Rectal smooth muscle tissue (tissue), 1 donor: ENCODE results near the gene TBC1D22A.

Source experiments
- H3K27ac ChIP-seq: one replicate; pipeline ENCODE4 v1.7.0; 2013; ENCODE audit warnings: low read depth, low read length, inconsistent platforms
- H3K27me3 ChIP-seq: one replicate; pipeline ENCODE4 v1.7.0; 2013; ENCODE audit warnings: low read length; ENCODE audit not compliant: control insufficient read depth, insufficient read depth
- H3K36me3 ChIP-seq: one replicate; pipeline ENCODE4 v1.7.0; 2013; ENCODE audit warnings: low read length; ENCODE audit not compliant: control insufficient read depth, insufficient read depth
- H3K4me1 ChIP-seq: one replicate; pipeline ENCODE4 v1.7.0; 2013; ENCODE audit warnings: low read length; ENCODE audit not compliant: control insufficient read depth, insufficient read depth
- H3K4me3 ChIP-seq: one replicate; pipeline ENCODE4 v1.7.0; 2013; ENCODE audit warnings: low read length
- H3K9ac ChIP-seq: one replicate; pipeline ENCODE4 v1.7.0; 2013; ENCODE audit warnings: low read length

Gene TBC1D22A

DNA sequence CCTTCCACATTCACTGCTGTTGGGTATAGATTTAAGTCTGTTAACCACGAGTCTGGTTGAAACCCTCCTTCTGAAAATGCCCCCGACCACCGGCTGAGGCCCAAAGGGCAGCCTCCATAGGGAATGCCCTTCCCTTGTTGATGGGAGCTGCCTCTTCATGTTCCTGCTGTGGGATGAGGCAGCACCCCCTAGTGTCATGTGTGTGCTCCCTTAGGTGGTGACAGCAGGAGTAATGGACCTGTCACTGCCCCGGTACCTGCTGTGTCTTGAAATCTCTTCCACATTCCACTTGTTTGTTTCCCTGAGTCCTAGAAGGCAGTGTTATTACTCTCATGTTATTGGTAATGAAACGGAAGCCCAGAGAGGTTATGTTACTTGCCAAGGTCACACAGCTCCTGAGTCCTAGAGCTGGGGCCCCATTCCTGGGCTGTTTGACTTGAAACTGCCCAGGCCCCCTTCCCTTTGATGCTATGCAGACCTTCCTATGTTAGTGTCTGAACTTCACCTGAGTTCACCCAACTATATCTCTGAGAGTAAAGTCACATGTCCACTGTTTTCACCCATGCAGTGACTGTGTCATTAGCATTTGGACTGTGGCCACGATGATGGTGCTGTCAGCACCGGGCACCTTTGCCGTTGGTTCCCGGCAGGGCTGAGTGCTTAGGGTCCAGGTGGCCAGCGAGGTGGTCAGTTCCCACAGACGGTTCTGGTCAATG lies 234.3 kb downstream of the TBC1D22A start:
- peaks cover 6% of the 10 kb centered on the region for H3K36me3 ChIP-seq
- no peak overlapping the region for H3K4me3 ChIP-seq
- H3K9ac ChIP-seq, result no peak overlapping the region
- H3K27ac ChIP-seq, result no peak overlapping the region
- no peaks in the 10 kb centered on the region for H3K4me1 ChIP-seq
- H3K27me3 ChIP-seq, result no peaks in the 10 kb centered on the region

DNA sequence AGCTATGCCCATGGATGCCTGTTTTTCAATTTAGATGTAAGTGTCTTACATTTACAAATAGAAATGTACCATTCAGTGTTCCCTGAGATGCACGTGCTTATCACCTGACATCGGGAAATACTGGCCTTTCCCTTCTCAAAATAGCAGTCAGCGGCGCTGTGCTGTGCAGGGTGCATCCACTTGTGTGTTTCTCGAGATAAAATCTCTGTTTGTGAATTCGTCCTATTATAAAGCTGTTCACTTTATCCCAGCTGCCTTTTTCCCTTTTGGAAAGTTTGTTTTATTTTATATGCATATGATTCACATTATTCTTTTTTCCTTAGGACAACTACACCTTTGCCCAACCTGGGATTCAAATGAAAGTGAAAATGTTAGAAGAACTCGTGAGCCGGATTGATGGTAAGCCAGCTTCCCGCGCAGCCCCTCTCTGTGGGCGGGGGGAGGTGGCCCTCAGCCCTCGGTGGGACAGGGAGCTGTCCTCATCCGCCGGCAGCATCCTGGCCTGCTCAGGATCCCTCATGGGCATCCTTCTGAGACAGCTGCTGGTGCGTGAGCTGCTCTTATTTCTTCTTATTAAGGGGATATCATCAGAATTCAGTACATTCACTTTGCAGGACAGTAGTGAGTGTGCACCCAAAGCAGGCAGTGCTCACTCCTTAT lies 235.0 kb downstream of the TBC1D22A start:
- no peaks in the 10 kb centered on the region for H3K4me1 ChIP-seq
- no peak overlapping the region for H3K4me3 ChIP-seq
- H3K9ac ChIP-seq, result no peak overlapping the region
- peaks cover 4% of the 10 kb centered on the region for H3K36me3 ChIP-seq
- no peaks in the 10 kb centered on the region for H3K27me3 ChIP-seq
- H3K27ac ChIP-seq, result no peak overlapping the region

DNA sequence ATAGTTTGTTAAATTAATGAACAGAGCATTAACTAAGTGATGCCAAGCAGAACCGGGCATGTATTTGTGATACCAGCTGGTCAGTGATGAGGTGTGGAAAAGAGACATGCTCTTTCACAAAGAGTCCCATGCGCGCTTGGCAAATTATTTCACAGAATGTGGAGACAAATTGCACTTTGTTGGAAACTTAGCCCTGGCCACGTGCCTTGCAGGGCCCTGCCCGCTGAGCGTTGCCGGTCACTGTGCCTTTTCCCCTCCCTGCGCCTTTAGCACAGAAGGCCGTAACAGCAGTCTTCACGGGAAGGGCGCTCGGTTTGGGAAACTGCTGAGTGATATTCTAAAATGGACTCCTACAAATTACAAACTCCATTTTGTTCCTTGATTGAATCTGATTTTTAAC lies 235.9 kb downstream of the TBC1D22A start:
- H3K9ac ChIP-seq, result no peak overlapping the region
- no peaks in the 10 kb centered on the region for H3K4me1 ChIP-seq
- H3K27me3 ChIP-seq, result no peaks in the 10 kb centered on the region
- no peak overlapping the region for H3K4me3 ChIP-seq
- H3K27ac ChIP-seq, result no peak overlapping the region
- H3K36me3 ChIP-seq, result peaks cover 4% of the 10 kb centered on the region

DNA sequence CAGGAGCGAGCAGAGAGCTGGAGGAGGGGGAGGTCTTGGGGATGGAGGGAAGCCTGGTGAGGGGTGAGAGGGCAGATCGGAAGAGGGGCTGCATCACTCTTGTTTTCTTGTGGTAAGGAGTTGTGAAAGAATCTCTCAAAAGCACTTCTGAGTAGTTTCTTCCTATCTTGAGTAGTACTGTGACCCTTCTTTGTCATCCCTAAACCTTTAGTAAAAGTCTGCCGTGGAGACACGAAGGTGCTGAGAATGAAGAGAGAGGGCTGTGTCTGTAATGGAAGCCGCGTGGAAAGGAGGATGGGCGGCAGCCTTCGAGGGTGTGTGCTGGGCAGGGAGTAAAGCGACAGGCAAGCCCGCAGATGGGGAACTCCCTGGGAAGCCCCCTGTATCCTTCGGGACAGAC lies 237.8 kb downstream of the TBC1D22A start:
- no peak overlapping the region for H3K9ac ChIP-seq
- H3K4me1 ChIP-seq, result no peaks in the 10 kb centered on the region
- H3K27ac ChIP-seq, result no peak overlapping the region
- H3K27me3 ChIP-seq, result no peaks in the 10 kb centered on the region
- H3K4me3 ChIP-seq, result no peak overlapping the region
- H3K36me3 ChIP-seq, result peaks cover 4% of the 10 kb centered on the region

DNA sequence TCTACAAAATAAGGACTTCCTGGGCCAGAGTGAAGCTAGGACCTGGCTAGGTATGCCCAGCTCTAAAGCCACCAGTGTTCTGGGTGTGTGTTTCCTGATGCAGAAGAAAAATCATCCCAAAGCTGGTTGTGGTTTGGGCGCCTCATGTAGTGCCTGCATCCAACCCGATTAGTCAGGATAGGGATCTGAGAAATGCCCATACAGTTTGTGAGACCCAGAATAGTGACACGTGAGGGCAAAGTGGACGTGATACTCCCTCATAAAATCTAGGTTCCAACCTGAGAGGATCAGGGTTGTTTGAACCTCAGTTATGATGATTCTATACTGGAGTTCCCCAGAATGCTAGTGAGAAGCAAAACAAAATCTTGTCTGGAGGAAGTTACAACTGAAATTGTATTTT lies 238.4 kb downstream of the TBC1D22A start:
- Histone ChIP-seq H3K4me3 (no peak overlapping the region), H3K27me3 (no peaks in the 10 kb centered on the region), H3K9ac (no peak overlapping the region), H3K4me1 (no peaks in the 10 kb centered on the region), H3K27ac (no peak overlapping the region), H3K36me3 (peaks cover 4% of the 10 kb centered on the region)

DNA sequence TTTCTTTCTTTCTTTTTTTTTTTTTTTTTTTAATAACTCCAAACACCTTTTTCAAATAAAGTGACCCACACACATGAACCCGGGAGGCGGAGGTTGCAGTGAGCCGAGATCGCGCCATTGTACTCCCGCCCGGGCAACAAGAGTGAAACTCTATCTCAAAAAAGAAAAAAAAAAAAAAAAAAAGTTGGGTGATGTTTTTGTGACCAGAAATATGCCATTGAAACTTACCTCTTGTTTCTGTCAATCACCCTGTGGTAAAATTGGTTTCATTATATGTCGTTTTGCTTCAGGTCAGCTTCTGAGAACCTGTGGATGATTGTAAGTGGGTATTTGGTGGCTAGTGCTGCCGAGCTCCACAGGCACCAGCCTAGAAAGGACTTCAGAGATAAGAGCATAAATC lies 238.8 kb downstream of the TBC1D22A start:
- no peaks in the 10 kb centered on the region for H3K4me1 ChIP-seq
- no peak overlapping the region for H3K27ac ChIP-seq
- H3K27me3 ChIP-seq, result no peaks in the 10 kb centered on the region
- H3K36me3 ChIP-seq, result peaks cover 4% of the 10 kb centered on the region
- no peak overlapping the region for H3K9ac ChIP-seq
- H3K4me3 ChIP-seq, result no peak overlapping the region

DNA sequence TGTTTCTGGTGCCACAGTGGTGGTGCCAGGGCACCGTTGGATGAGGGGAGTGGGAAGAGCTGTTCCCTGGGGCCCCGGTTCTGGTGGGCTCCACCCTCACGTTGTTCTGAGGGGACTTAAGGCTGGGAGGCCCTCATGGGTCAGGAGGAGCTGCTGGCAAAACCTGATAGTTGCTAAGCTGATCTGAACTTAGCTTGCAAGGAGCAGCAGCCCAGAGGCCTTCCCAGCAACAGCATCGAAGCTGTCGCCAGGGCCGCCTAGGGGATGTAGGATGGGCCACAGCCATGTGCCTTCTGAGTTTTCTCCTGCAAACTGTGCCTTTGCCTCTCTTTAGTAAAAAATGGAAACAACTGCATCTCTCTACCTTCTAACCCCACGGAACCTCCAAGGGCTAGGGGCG lies 240.2 kb downstream of the TBC1D22A start:
- H3K27me3 ChIP-seq, result no peaks in the 10 kb centered on the region
- peaks cover 4% of the 10 kb centered on the region for H3K36me3 ChIP-seq
- no peak overlapping the region for H3K27ac ChIP-seq
- no peak overlapping the region for H3K4me3 ChIP-seq
- H3K9ac ChIP-seq, result no peak overlapping the region
- no peaks in the 10 kb centered on the region for H3K4me1 ChIP-seq

DNA sequence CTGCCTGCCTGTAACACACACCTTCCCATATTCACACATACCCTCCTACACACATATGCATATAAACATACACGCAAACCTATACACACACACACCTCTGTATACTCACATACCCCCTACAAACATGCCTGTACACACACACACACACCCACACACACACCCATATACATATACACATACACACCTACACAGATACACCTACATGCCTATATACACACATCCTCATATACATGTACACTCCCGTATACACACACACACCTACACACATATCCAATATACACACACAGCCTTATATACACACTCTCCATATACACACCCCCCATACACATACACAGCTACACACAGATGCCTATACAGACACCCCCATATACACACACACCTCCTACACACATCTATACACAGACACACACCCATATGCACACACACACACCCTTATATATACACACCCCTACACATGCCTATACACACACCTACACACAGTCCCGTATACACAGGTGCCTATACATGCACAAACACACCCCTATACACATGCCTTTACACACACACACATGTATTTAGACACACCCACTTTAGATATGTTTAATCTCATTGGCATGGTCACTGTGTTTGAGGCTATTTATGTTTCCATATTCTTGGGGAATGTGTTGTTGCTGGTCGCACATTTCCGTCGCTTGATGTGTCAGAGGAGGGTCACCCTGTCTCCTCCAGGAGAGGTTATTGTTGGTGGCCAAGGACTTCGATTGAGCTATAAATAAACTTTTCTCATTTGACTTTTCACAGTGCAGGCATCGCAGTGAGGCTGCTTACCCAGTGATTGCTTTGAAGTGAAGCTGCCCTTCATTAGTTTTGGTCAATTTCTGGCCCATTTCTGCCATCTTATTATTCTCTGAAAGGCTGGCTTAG lies 243.3 kb downstream of the TBC1D22A start:
- no peaks in the 10 kb centered on the region for H3K27me3 ChIP-seq
- no peak overlapping the region for H3K4me3 ChIP-seq
- no peak overlapping the region for H3K9ac ChIP-seq
- no peaks in the 10 kb centered on the region for H3K4me1 ChIP-seq
- H3K27ac ChIP-seq, result no peak overlapping the region
- H3K36me3 ChIP-seq, result peaks cover 6% of the 10 kb centered on the region

DNA sequence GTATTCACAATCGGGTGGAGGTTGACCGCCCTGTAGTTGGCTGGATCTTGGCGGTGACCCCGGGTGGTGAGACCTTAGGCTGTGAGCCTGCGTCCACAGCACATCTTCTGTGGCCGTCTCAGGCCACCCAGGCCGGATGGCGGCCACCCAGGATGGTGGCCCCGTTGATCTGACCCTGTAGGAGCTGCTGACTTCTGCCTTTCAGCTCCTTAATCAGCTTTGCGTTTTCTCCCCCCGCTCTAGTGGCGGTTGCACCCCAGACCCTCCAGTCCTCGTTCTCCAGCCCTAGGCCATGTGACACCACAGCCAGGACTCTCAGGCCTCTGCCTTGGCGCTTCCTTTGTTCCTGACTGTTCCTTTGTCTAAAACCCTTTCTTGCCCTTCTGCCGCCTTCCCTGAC lies 244.0 kb downstream of the TBC1D22A start:
- Histone ChIP-seq H3K27ac (no peak overlapping the region), H3K9ac (no peak overlapping the region), H3K4me3 (no peak overlapping the region), H3K4me1 (no peaks in the 10 kb centered on the region), H3K27me3 (no peaks in the 10 kb centered on the region), H3K36me3 (peaks cover 6% of the 10 kb centered on the region)

DNA sequence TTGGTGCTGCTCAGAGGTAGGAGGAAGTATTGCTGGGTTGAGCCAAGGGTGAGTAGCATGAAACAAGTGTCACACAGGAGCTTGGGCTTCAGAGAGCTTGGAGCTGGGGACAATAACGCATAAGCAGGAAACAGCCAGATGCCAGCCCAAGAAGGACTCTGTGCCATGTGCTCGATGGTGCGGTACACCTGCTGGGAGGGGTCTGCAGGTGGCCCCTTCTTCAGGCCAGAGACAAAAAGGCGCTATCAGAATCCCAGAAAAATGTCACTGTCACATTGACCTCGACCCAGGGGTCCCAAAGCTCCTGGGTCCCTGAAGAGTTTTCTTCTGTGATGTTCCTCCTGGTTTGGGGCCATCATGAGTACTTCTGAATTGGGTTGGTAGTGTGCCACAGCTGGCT lies 244.4 kb downstream of the TBC1D22A start:
- H3K27me3 ChIP-seq, result no peaks in the 10 kb centered on the region
- H3K36me3 ChIP-seq, result peaks cover 6% of the 10 kb centered on the region
- no peak overlapping the region for H3K27ac ChIP-seq
- H3K9ac ChIP-seq, result no peak overlapping the region
- H3K4me3 ChIP-seq, result no peak overlapping the region
- H3K4me1 ChIP-seq, result no peaks in the 10 kb centered on the region

DNA sequence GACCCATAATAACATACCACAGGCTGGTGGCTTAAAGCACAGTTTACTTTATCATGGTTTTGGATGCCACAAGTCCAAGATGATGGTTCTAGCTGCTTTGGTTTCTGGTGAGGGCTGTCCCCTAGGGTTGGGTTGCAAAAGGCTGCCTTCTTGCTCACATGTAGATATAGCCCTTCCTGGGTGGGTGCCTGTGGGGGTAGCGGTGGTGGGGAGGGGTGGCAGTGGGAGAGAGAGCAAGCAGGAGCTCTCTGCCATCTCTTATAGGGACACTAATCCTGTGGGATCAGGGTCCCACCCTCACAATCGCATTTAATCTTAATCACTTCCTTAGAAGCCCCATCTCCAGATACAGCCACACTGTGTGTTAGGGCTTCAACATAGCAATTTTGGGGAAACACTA lies 245.0 kb downstream of the TBC1D22A start:
- H3K27ac ChIP-seq, result no peak overlapping the region

DNA sequence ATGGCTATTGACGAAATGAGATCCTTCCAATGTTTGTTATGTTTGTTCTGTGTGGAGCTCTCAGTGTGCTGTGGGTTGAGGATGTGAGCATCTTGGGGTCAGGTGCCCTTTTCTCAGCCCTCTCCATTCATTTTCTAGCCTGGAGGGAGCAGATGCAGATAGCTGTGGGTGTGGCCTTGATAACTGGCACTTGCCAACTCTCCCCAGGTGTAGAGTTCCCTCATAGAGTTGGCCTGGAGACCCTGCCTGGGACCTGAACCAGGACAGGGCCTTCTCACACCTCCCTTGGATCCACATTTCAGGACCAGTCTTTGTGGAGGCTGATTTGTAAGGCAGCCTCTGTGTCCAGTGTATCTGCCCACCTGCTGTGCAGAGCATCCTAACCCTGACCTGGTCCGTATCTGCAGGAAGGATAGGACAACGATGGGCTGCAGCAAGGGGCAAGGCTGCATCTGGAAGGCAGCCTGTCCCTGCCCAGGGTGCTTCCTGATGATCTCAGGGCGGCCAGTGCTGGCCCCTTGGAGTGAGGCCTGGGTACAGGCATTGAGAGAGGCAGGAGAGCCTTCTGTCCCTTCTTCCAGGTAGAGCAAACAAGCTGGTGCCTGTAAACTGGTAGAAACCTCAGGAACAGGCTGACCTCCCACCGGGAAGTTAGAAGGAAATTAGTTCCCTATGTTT lies 245.9 kb downstream of the TBC1D22A start:
- Histone ChIP-seq H3K36me3 (peaks cover 6% of the 10 kb centered on the region), H3K27ac (no peak overlapping the region), H3K9ac (no peak overlapping the region)

More for the DNA sequence above, 245.0 kb downstream of the TBC1D22A start:
- Histone ChIP-seq H3K27me3 (no peaks in the 10 kb centered on the region), H3K4me3 (no peak overlapping the region), H3K9ac (no peak overlapping the region), H3K4me1 (no peaks in the 10 kb centered on the region), H3K36me3 (peaks cover 6% of the 10 kb centered on the region)

More for the DNA sequence above, 245.9 kb downstream of the TBC1D22A start:
- Histone ChIP-seq H3K27me3 (no peaks in the 10 kb centered on the region), H3K4me3 (no peak overlapping the region), H3K4me1 (no peaks in the 10 kb centered on the region)
